Left lung (tissue), 10 donors: ENCODE data around the gene ERC2. TPM values are rescaled to one million over a fixed set of nuclear protein-coding genes. Genes with fewer than 3 reads are reported as not detected.

Experiments used
- ATAC-seq: fragments of 200-7000 bp; cut with Tn5 transposase; one replicate; pipeline ENCODE4 v1.9.1; 2020; ENCODE audit warnings: moderate library complexity
- DNase-seq, 4 donors: peaks; one replicate each; pipeline ENCODE4 v3.0.0-alpha.2; 2013 to 2020
- H3K27ac ChIP-seq, 2 donors: fragments of 200-600 bp; sonication (generic) in 1 of 2; one replicate each; pipeline versions ENCODE4 v1.5.0 to v1.8.0; 2020 to 2021
- H3K27me3 ChIP-seq, 2 donors: fragments of 200-600 bp; sonication (generic) in 1 of 2; one replicate each; pipeline versions ENCODE4 v1.5.0 to v1.8.0; 2020 to 2021
- H3K36me3 ChIP-seq, 2 donors: fragments of 200-600 bp; sonication (generic) in 1 of 2; one replicate each; pipeline versions ENCODE4 v1.5.0 to v1.8.0; 2020 to 2021
- H3K4me1 ChIP-seq, 2 donors: fragments of 200-600 bp; one replicate each; pipeline ENCODE4 v1.8.0; 2021
- H3K4me3 ChIP-seq, 2 donors: fragments of 200-600 bp; sonication (generic) in 1 of 2; one replicate each; pipeline versions ENCODE4 v1.5.0 to v1.8.0; 2020 to 2021; ENCODE audit warnings: mild to moderate bottlenecking in 1 of 2
- H3K9me3 ChIP-seq, 2 donors: fragments of 200-600 bp; sonication (generic) in 1 of 2; one replicate each; pipeline versions ENCODE4 v1.5.0 to v1.8.0; 2020 to 2021
- CTCF ChIP-seq, 2 donors: fragments of 200-600 bp; sonication (generic) in 1 of 2; IDR thresholded peaks; one replicate each; pipeline versions ENCODE4 v1.5.0 to v1.8.0; 2021; ENCODE audit warnings: antibody characterized with exemption in 2 of 2
- intact Hi-C, 2 donors: fragments of 100-400 bp; cut with DNase I; formaldehyde crosslinking; loops; one replicate each; pipeline versions ENCODE4 v1.11.2 to v1.14.2; 2022
- polyA plus RNA-seq, 6 donors: library from polyadenylated mRNA; unstranded; fragments of 120-200 nt; gene quantifications; one replicate each; pipeline ENCODE4 v1.2.1, GENCODE V29; 2013; ENCODE audit not compliant: insufficient read length in 6 of 6
- total RNA-seq, 2 donors: library from RNA; stranded (reverse); fragmentation: NEBNext Ultra II Directional; extraction: Animal tissue kit (Norgen Biotek cat#: 25700); gene quantifications; one replicate each; pipeline ENCODE4 v1.2.1, GENCODE V29; 2021
- donor health status: DM: no; HTN: yes; CAD: no.
- donor health status: DM: no; HTN: no; CAD: no.

ERC2 gene
- total and polyA plus RNA-seq, 8 donors: 1.6 to 3.3 (median 2.1) TPM

GRCh38 chr3:56398659-56399058 lies 69.6 kb downstream of the ERC2 start:
- TF ChIP-seq CTCF (IDR thresholded peaks at IDR 0.05): no peak
- no peaks in the 10 kb centered on the region for H3K36me3 ChIP-seq
- DNase-seq (no peak), ATAC-seq (no peak)
- no peak overlapping the region for H3K27ac ChIP-seq
- H3K4me1 ChIP-seq: no peaks in the 10 kb centered on the region
- peaks cover 4 to 9% of the 10 kb centered on the region in 2 donors for H3K27me3 ChIP-seq
- intact Hi-C loops: no loop called here
- no peak overlapping the region for H3K4me3 ChIP-seq
- H3K9me3 ChIP-seq: peaks cover 0 to 2% of the 10 kb centered on the region in 2 donors

- Histone ChIP-seq H3K36me3 (no peaks in the 10 kb centered on the region), H3K27me3 (peaks cover 4 to 9% of the 10 kb centered on the region in 2 donors), H3K27ac (no peak overlapping the region), H3K4me3 (no peak overlapping the region), H3K4me1 (no peaks in the 10 kb centered on the region), H3K9me3 (peaks cover 0 to 2% of the 10 kb centered on the region in 2 donors)
- TF ChIP-seq CTCF (IDR thresholded peaks at IDR 0.05): no peak
- intact Hi-C loops: no loop called here
- no peak for DNase-seq
- ATAC-seq: no peak
These were observed 70.5 kb downstream of the ERC2 start for GRCh38 chr3:56397798-56398197.

GRCh38 chr3:56389183-56389830 lies 79.0 kb downstream of the ERC2 start:
- ATAC-seq: no peak

GRCh38 chr3:56383092-56383491 lies 85.2 kb downstream of the ERC2 start:
- intact Hi-C loops: no loop called here

More at GRCh38 chr3:56389183-56389830, 79.0 kb downstream of the ERC2 start:
- H3K4me1 ChIP-seq: no peaks in the 10 kb centered on the region
- TF ChIP-seq CTCF (IDR thresholded peaks at IDR 0.05): no peak
- H3K9me3 ChIP-seq: no peaks in the 10 kb centered on the region
- DNase-seq: no peak
- H3K27me3 ChIP-seq: no peaks in the 10 kb centered on the region
- no peak overlapping the region for H3K27ac ChIP-seq
- no peak overlapping the region for H3K4me3 ChIP-seq
- intact Hi-C loops: no loop called here
- H3K36me3 ChIP-seq: no peaks in the 10 kb centered on the region

More at GRCh38 chr3:56383092-56383491, 85.2 kb downstream of the ERC2 start:
- Histone ChIP-seq H3K36me3 (no peaks in the 10 kb centered on the region), H3K4me1 (no peaks in the 10 kb centered on the region), H3K9me3 (no peaks in the 10 kb centered on the region), H3K27ac (no peak overlapping the region), H3K27me3 (no peaks in the 10 kb centered on the region), H3K4me3 (no peak overlapping the region)
- no peak for DNase-seq
- TF ChIP-seq CTCF (IDR thresholded peaks at IDR 0.05): no peak
- ATAC-seq: no peak
